ENCODE data around the gene TCEA3.

The TCEA3 gene

DNA sequence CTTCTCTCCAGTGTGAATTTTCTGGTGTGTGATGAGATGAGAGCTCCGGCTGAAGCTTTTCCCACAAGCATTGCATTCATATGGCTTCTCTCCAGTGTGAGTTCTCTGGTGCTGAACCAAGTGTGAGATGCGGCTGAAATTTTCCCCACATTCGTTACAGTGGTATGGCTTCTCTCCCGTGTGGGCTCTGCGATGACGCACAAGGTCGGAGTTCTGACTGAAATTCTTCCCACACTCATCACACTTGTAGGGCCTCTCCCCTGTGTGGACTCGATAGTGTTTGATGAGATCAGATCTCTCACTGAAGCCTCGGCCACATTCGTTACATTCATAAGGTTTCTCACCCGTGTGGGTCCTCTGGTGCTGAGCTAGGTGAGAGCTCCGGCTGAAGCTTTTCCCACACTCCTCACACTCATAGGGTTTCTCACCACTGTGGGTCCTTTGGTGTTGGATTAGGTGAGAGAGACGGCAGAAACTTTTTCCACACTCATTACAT, 62.3 kb downstream of the TCEA3 start:
- no peak overlapping the region for H3K27ac ChIP-seq
- TF ChIP-seq, protein P1, sequence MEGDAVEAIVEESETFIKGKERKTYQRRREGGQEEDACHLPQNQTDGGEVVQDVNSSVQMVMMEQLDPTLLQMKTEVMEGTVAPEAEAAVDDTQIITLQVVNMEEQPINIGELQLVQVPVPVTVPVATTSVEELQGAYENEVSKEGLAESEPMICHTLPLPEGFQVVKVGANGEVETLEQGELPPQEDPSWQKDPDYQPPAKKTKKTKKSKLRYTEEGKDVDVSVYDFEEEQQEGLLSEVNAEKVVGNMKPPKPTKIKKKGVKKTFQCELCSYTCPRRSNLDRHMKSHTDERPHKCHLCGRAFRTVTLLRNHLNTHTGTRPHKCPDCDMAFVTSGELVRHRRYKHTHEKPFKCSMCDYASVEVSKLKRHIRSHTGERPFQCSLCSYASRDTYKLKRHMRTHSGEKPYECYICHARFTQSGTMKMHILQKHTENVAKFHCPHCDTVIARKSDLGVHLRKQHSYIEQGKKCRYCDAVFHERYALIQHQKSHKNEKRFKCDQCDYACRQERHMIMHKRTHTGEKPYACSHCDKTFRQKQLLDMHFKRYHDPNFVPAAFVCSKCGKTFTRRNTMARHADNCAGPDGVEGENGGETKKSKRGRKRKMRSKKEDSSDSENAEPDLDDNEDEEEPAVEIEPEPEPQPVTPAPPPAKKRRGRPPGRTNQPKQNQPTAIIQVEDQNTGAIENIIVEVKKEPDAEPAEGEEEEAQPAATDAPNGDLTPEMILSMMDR (conservative IDR thresholded peaks at IDR 0.05): no peak

- H3K27ac ChIP-seq: no peak overlapping the region
- TF ChIP-seq, protein P1 (conservative IDR thresholded peaks at IDR 0.05): no peak
Observed at GRCh38 chr1:23358310-23358875, 66.2 kb downstream of the TCEA3 start.

GRCh38 chr1:23357138-23357908, 67.2 kb downstream of the TCEA3 start:
- H3K27ac ChIP-seq: no peak overlapping the region
- TF ChIP-seq, protein P1 (conservative IDR thresholded peaks at IDR 0.05): no peak

GRCh38 chr1:23356471-23357137, 67.9 kb downstream of the TCEA3 start:
- no peak overlapping the region for H3K27ac ChIP-seq
- TF ChIP-seq, protein P1 (conservative IDR thresholded peaks at IDR 0.05): no peak

- TF ChIP-seq, protein P1 (conservative IDR thresholded peaks at IDR 0.05): peak; percentile 12; the same call in 1 of the 2 replicates
- no peak overlapping the region for H3K27ac ChIP-seq
Observed at GRCh38 chr1:23354245-23354644, 70.3 kb downstream of the TCEA3 start.

GRCh38 chr1:23352096-23352695, 72.4 kb downstream of the TCEA3 start:
- no peak overlapping the region for H3K27ac ChIP-seq
- TF ChIP-seq, protein P1 (conservative IDR thresholded peaks at IDR 0.05): no peak

DNA sequence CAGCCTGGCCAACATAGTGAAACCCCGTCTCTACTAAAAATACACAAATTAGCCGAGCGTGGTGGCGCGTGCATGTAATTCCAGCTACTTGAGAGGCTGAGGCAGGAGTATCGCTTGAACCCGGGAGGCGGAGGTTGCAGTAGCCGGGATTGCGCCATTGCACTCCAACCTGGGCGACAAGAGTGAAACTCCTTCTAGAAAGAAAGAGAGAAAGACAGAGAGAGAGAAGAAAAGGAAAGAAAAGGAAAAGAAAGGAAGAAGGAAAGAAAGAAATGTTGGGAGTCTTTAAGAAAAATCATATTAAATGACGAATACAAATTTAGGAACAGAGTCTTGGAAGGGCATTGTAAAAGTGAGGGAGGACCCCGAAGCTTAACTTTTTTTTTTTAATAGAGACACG, 78.6 kb downstream of the TCEA3 start:
- peak overlapping the region; percentile 98 for H3K27ac ChIP-seq
- TF ChIP-seq, protein P1 (conservative IDR thresholded peaks at IDR 0.05): no peak
